Stimulated activated CD8-positive, alpha-beta memory T cell treated with anti-CD3 and anti-CD28 coated beads, Interleukin-7, amount 100 ng/mL, for 4 hours (primary cell): ENCODE measurements around the gene HPCAL1.

Source experiments
- DNase-seq, 2 donors: peaks; one replicate each; pipeline ENCODE4 v3.0.0-alpha.2; 2020; ENCODE audit warnings: low read depth in 2 of 2

The HPCAL1 gene

GRCh38 chr2:10269291-10269690 is 33.4 kb upstream of the HPCAL1 start:
- DNase-seq, result no peak

GRCh38 chr2:10269711-10270610 is 32.7 kb upstream of the HPCAL1 start:
- no peak for DNase-seq

- DNase-seq, result no peak
Observed at GRCh38 chr2:10271509-10271908, 31.2 kb upstream of the HPCAL1 start.

GRCh38 chr2:10271946-10272345 is 30.8 kb upstream of the HPCAL1 start:
- DNase-seq, result no peak

GRCh38 chr2:10272464-10272863 is 30.2 kb upstream of the HPCAL1 start:
- no peak for DNase-seq

- no peak for DNase-seq
Observed at GRCh38 chr2:10273215-10274175, 29.2 kb upstream of the HPCAL1 start.

- DNase-seq, result no peak
Observed at GRCh38 chr2:10274376-10274775, 28.3 kb upstream of the HPCAL1 start.

- no peak for DNase-seq
Observed at GRCh38 chr2:10274983-10275802, 27.5 kb upstream of the HPCAL1 start.

- DNase-seq, result no peak
Observed at GRCh38 chr2:10276481-10277292, 26.0 kb upstream of the HPCAL1 start.

- DNase-seq, result no peak
Observed at GRCh38 chr2:10277293-10278028, 25.2 kb upstream of the HPCAL1 start.

- peak in 1 of 2 donors; percentile 25 for DNase-seq
Observed at GRCh38 chr2:10278029-10278762, 24.5 kb upstream of the HPCAL1 start.

GRCh38 chr2:10278763-10279471 is 23.8 kb upstream of the HPCAL1 start:
- no peak for DNase-seq

GRCh38 chr2:10279472-10279870 is 23.2 kb upstream of the HPCAL1 start:
- no peak for DNase-seq

- no peak for DNase-seq
Observed at GRCh38 chr2:10279946-10280463, 22.7 kb upstream of the HPCAL1 start.

GRCh38 chr2:10281891-10282290 is 20.8 kb upstream of the HPCAL1 start:
- no peak for DNase-seq

- no peak for DNase-seq
Observed at GRCh38 chr2:10282611-10283105, 20.0 kb upstream of the HPCAL1 start.

GRCh38 chr2:10283106-10284062 is 19.3 kb upstream of the HPCAL1 start:
- DNase-seq, result peak in 1 of 2 donors; percentile 20
